Measurements from ENCODE around the gene CRB2. TPM values are rescaled to one million over a fixed set of nuclear protein-coding genes. Genes with fewer than 3 reads are reported as not detected.
"Not testable (repeated sequence)": the region's sequence is repeated elsewhere in the genome, so short reads cannot be mapped to it uniquely, and the experiment has no call there.

Gene CRB2
- total and polyA plus RNA-seq, 2 donors = 0.42 to 0.51 TPM

- no peak overlapping the region for H3K27ac ChIP-seq (ENCODE audit: low read depth)
- 95% methylated on average over 24 of the region's 24 CpGs for WGBS
- H3K4me3 ChIP-seq (ENCODE audit: low read depth, low read length) = no peak overlapping the region
Measured at GRCh38 chr9:123395689-123396511, 39.9 kb downstream of the CRB2 start.

GRCh38 chr9:123397975-123398374 is 42.0 kb downstream of the CRB2 start:
- no peak overlapping the region for H3K27ac ChIP-seq (ENCODE audit: low read depth)
- H3K36me3 ChIP-seq (ENCODE audit: insufficient read depth) = no peaks in the 10 kb centered on the region
- H3K4me1 ChIP-seq (ENCODE audit: insufficient read depth) = no peaks in the 10 kb centered on the region
- DNase-seq (ENCODE audit: extremely low spot score) = no peak
- H3K4me3 ChIP-seq (ENCODE audit: low read depth, low read length) = no peak overlapping the region
- WGBS = 95% methylated on average over 4 of the region's 4 CpGs

More at GRCh38 chr9:123395689-123396511, 39.9 kb downstream of the CRB2 start:
- DNase-seq (ENCODE audit: extremely low spot score) = no peak
- Histone ChIP-seq H3K4me1 (ENCODE audit: insufficient read depth) (no peaks in the 10 kb centered on the region), H3K36me3 (ENCODE audit: insufficient read depth) (no peaks in the 10 kb centered on the region)

- not testable (repeated sequence) for DNase-seq (ENCODE audit: extremely low spot score); H3K4me3 ChIP-seq (ENCODE audit: low read depth, low read length); H3K36me3 ChIP-seq (ENCODE audit: insufficient read depth); H3K4me1 ChIP-seq (ENCODE audit: insufficient read depth); H3K27ac ChIP-seq (ENCODE audit: low read depth)
- 97% methylated on average over 14 of the region's 14 CpGs for WGBS
Measured at GRCh38 chr9:123398938-123399337, 42.9 kb downstream of the CRB2 start.

GRCh38 chr9:123399803-123400378 is 43.9 kb downstream of the CRB2 start:
- 83% methylated on average over 11 of the region's 11 CpGs for WGBS
- DNase-seq (ENCODE audit: extremely low spot score) = no peak
- H3K4me3 ChIP-seq (ENCODE audit: low read depth, low read length) = no peak overlapping the region
- no peaks in the 10 kb centered on the region for H3K4me1 ChIP-seq (ENCODE audit: insufficient read depth)
- no peak overlapping the region for H3K27ac ChIP-seq (ENCODE audit: low read depth)
- no peaks in the 10 kb centered on the region for H3K36me3 ChIP-seq (ENCODE audit: insufficient read depth)

- WGBS = 38% methylated on average over 13 of the region's 13 CpGs
- H3K36me3 ChIP-seq (ENCODE audit: insufficient read depth) = no peaks in the 10 kb centered on the region
- no peaks in the 10 kb centered on the region for H3K4me1 ChIP-seq (ENCODE audit: insufficient read depth)
- no peak for DNase-seq (ENCODE audit: extremely low spot score)
- no peak overlapping the region for H3K27ac ChIP-seq (ENCODE audit: low read depth)
- no peak overlapping the region for H3K4me3 ChIP-seq (ENCODE audit: low read depth, low read length)
Measured at GRCh38 chr9:123400926-123401503, 45.0 kb downstream of the CRB2 start.

GRCh38 chr9:123401879-123402513 is 46.0 kb downstream of the CRB2 start:
- 51% methylated on average over 9 of the region's 9 CpGs for WGBS
- Histone ChIP-seq H3K27ac (ENCODE audit: low read depth) (no peak overlapping the region), H3K4me1 (ENCODE audit: insufficient read depth) (no peaks in the 10 kb centered on the region), H3K4me3 (ENCODE audit: low read depth, low read length) (no peak overlapping the region), H3K36me3 (ENCODE audit: insufficient read depth) (no peaks in the 10 kb centered on the region)
- DNase-seq (ENCODE audit: extremely low spot score) = no peak

GRCh38 chr9:123402981-123403509 is 47.0 kb downstream of the CRB2 start:
- H3K36me3 ChIP-seq (ENCODE audit: insufficient read depth) = no peaks in the 10 kb centered on the region
- no peak overlapping the region for H3K27ac ChIP-seq (ENCODE audit: low read depth)
- no peak for DNase-seq (ENCODE audit: extremely low spot score)
- WGBS = 93% methylated on average over 17 of the region's 17 CpGs
- H3K4me3 ChIP-seq (ENCODE audit: low read depth, low read length) = no peak overlapping the region
- H3K4me1 ChIP-seq (ENCODE audit: insufficient read depth) = no peaks in the 10 kb centered on the region

GRCh38 chr9:123406016-123406415 is 50.0 kb downstream of the CRB2 start:
- 78% methylated on average over 6 of the region's 6 CpGs for WGBS
- no peaks in the 10 kb centered on the region for H3K4me1 ChIP-seq (ENCODE audit: insufficient read depth)
- no peak overlapping the region for H3K4me3 ChIP-seq (ENCODE audit: low read depth, low read length)
- H3K36me3 ChIP-seq (ENCODE audit: insufficient read depth) = no peaks in the 10 kb centered on the region
- no peak for DNase-seq (ENCODE audit: extremely low spot score)
- H3K27ac ChIP-seq (ENCODE audit: low read depth) = no peak overlapping the region

GRCh38 chr9:123406691-123407216 is 50.8 kb downstream of the CRB2 start:
- Histone ChIP-seq H3K4me3 (ENCODE audit: low read depth, low read length) (no peak overlapping the region), H3K4me1 (ENCODE audit: insufficient read depth) (no peaks in the 10 kb centered on the region), H3K27ac (ENCODE audit: low read depth) (no peak overlapping the region), H3K36me3 (ENCODE audit: insufficient read depth) (no peaks in the 10 kb centered on the region)
- 60% methylated on average over 13 of the region's 13 CpGs for WGBS
- DNase-seq (ENCODE audit: extremely low spot score) = no peak

- H3K4me3 ChIP-seq (ENCODE audit: low read depth, low read length) = no peak overlapping the region
- DNase-seq (ENCODE audit: extremely low spot score) = no peak
- H3K27ac ChIP-seq (ENCODE audit: low read depth) = no peak overlapping the region
- H3K4me1 ChIP-seq (ENCODE audit: insufficient read depth) = no peaks in the 10 kb centered on the region
- H3K36me3 ChIP-seq (ENCODE audit: insufficient read depth) = no peaks in the 10 kb centered on the region
- 72% methylated on average over 20 of the region's 20 CpGs for WGBS
Measured at GRCh38 chr9:123407217-123407851, 51.3 kb downstream of the CRB2 start.

- no peak overlapping the region for H3K27ac ChIP-seq (ENCODE audit: low read depth)
- WGBS = 95% methylated on average over 10 of the region's 10 CpGs
- DNase-seq (ENCODE audit: extremely low spot score) = no peak
- H3K4me1 ChIP-seq (ENCODE audit: insufficient read depth) = no peaks in the 10 kb centered on the region
- H3K36me3 ChIP-seq (ENCODE audit: insufficient read depth) = no peaks in the 10 kb centered on the region
- H3K4me3 ChIP-seq (ENCODE audit: low read depth, low read length) = no peak overlapping the region
Measured at GRCh38 chr9:123408313-123409262, 52.6 kb downstream of the CRB2 start.

GRCh38 chr9:123410281-123410910 is 54.4 kb downstream of the CRB2 start:
- 97% methylated on average over 12 of the region's 12 CpGs for WGBS

More at GRCh38 chr9:123410281-123410910, 54.4 kb downstream of the CRB2 start:
- no peak overlapping the region for H3K27ac ChIP-seq (ENCODE audit: low read depth)
- DNase-seq (ENCODE audit: extremely low spot score) = no peak
- no peak overlapping the region for H3K4me3 ChIP-seq (ENCODE audit: low read depth, low read length)
- no peaks in the 10 kb centered on the region for H3K36me3 ChIP-seq (ENCODE audit: insufficient read depth)
- H3K4me1 ChIP-seq (ENCODE audit: insufficient read depth) = no peaks in the 10 kb centered on the region
